NCI-H82 (cell line): Measurements from ENCODE around the gene KDR.

Experiments used
- DNase-seq: peaks from one replicate; lab custom pipeline; 2025; lab: John Stamatoyannopoulos, UW

KDR gene

GRCh38 chr4:55123791-55124190, 1.6 kb downstream of the KDR start:
- DNase-seq, result peak; percentile 17

- DNase-seq, result no peak
Observed at GRCh38 chr4:55122235-55122634, 3.2 kb downstream of the KDR start.

GRCh38 chr4:55121246-55121645, 4.1 kb downstream of the KDR start:
- DNase-seq, result no peak

- DNase-seq, result no peak
Observed at GRCh38 chr4:55118397-55118796, 7.0 kb downstream of the KDR start.

GRCh38 chr4:55117511-55117910, 7.9 kb downstream of the KDR start:
- DNase-seq, result no peak

GRCh38 chr4:55116450-55116849, 8.9 kb downstream of the KDR start:
- DNase-seq, result no peak

DNA sequence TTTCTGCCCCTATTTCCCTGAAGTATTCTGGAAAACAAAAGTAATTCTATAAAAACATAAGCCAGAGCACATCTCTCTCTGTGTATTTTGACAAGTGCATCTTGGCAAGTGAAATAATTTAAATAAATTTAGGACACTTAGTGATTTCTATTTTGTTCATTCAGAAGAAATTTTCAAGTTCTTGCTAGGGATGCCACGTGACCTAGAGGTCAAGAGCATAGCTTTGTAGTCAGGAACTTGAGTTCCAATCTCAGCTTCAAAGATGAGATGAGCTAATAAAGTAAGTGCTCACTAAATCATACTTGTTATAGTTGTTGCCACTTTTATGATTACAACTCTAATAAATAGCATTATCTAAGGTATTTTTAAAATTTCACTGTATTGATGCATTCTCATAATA, 13.8 kb downstream of the KDR start:
- no peak for DNase-seq

- DNase-seq, result no peak
Observed at GRCh38 chr4:55110131-55110530, 15.3 kb downstream of the KDR start.

DNA sequence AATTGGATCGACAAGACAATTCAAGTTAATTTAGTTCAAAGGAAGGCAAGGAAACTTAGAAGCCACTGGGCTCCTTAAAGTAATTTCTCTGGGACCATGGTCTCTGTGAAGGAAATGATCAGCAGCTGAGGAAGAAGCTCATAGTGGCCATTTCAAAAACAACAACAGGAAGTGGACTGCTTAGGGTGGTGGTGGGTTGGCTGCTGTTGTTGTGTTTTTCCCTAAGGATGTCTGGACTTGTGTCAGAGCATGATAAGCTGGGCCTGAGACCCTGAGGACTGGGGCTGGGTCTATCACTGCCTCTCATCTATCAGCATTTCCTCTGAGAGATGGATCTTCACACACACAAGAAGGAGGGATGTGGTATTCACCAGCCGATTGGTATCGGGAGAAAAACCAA, 18.3 kb downstream of the KDR start:
- DNase-seq, result no peak

GRCh38 chr4:55103224-55103623, 22.2 kb downstream of the KDR start:
- DNase-seq, result no peak

- DNase-seq, result no peak
Observed at GRCh38 chr4:55099816-55100215, 25.6 kb downstream of the KDR start.

DNA sequence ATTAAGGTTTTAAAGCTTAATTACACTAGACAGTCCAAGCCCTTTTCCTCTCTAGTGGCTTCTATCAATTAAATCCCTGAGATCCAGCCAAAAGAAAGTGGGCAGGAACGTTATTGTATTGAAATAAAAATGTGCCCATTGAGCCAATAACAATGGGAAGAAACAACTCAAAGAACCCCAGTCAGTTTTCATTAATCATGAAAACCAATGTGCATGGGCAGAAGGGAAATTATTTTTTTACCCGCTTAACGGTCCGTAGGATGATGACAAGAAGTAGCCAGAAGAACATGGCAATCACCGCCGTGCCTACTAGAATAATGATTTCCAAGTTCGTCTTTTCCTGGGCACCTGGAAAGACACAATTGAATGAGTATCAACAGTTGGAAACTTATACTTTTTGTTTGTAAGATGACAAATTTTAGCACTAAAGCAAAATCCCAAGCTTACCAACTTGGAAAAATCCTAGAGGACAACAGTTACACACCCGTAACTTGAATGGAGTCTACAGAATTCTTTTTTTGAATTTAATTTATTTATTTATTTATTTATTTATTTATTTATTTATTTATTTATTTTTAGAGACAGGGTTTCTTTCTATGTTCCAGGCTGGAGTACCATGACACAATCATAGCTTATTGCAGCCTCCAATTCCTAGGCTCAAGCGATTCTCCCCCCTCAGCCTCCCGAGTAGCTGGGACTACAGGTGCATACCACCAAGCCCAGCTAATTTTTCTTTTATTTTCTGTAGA, 26.8 kb downstream of the KDR start:
- DNase-seq, result no peak

DNA sequence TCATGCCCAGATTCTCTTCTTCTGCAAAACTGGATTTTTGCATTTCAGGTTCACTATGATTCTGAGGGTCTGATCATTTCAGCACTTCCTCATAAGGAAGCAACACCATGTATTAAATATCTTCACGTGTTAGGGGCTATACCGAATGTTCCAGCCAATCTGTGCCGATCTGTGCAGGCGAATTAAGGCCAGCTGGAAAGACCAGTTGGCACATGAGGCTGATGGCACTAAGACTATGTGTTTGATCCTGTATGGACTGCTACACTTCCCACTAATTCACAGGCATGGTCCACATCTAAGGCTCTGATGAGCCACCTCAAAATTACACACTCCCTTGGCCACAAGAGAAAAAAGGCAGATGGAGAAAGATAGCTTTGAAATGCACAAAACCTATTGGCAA, 28.8 kb downstream of the KDR start:
- no peak for DNase-seq

DNA sequence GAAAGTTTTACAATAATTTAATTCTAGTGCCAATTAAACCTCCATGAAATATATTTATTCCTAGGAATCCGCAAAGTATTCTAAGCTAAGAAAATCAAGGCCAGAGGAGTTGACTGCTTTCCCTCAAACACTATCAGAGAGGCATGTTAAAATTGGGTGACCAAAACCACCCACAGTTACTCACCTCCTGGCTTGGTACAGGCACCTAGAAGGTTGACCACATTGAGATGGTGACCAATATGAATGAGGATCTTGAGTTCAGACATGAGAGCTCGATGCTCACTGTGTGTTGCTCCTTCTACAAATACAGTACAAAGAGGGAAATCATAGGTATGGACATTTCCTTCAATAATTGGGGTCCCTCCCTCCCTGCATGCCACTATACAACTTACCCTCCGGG, 29.4 kb downstream of the KDR start:
- no peak for DNase-seq

GRCh38 chr4:55092504-55092903, 32.9 kb downstream of the KDR start:
- no peak for DNase-seq

GRCh38 chr4:55089916-55090315, 35.5 kb downstream of the KDR start:
- no peak for DNase-seq

GRCh38 chr4:55087913-55088260, 37.5 kb downstream of the KDR start:
- no peak for DNase-seq

- no peak for DNase-seq
Observed at GRCh38 chr4:55087009-55087912, 38.1 kb downstream of the KDR start.

GRCh38 chr4:55086578-55086977, 38.8 kb downstream of the KDR start:
- no peak for DNase-seq

- DNase-seq, result no peak
Observed at GRCh38 chr4:55083735-55084134, 41.7 kb downstream of the KDR start.

- DNase-seq, result no peak
Observed at GRCh38 chr4:55082756-55083155, 42.6 kb downstream of the KDR start.

DNA sequence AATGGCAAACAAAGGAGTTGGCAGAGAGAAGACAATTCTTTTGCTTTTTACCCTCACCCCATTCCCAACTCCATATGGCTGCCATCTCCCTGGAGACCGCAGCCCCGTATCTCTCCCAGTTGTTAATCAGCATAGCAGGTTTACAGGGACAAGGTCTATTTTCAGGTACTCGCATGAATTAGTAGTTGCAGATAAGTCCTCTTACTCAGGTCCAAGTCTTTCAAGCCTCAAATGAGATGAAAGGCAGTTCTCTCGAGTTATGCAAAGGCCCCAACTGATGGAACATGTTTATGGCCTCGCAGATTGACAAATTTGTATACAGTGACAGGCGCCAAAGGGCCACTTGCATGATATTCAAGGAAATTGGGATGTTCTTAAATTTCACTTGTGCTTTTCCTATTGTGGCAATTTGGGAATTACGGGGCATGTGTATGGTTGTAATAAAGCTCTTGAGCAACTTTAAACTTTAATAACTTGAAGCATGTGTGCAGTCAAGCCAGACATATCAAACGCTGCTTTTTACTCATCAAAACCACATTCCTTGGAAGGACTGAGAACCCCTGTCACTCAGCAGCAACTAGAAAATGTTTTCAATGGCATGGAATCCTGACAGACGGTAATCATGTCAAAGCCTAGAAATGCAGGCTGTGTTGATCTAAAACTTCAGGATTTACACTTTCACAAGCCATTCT, 45.1 kb downstream of the KDR start:
- no peak for DNase-seq
